ENCODE data around the gene NAB2. TPM values are rescaled to one million over a fixed set of nuclear protein-coding genes. Genes with fewer than 3 reads are reported as not detected.

The NAB2 gene
- total and polyA plus RNA-seq, 9 of the 15 experiments (the other 6 are each of a cell fraction or from before 2014, with no cell fraction given): 0.45 to 40.9 (median 20.4) TPM

DNA sequence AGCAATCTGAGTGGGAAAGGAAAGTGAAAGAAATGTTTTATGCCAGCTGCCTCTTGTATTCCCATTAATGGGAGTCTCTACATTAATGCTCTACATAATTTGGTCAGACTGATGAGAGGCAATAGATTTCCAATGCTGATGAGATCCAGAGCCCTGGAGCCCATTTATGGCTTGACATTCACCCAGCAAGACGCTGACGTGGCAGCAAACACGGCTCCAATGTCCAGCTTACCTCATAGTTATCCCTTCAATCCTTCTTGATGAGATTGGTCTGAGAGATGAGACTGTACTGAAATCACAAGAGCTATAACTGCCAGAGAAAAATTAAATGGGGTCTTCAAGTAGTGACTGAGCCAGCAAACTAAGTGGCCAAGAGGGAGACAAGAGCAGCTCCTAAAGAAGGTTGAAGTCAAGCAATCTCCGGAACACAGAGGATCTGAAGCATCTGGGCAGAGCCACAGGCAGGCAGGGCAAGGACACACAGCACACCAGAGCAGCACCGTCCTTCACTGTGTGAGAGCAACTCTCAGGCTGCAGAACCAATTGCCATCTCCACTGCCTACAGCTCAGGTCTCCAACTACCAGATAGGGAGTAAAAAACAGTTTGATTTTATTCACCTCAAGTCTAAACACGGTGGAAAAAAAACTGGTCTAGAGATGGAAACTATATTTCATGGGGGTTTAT, 31.7 kb upstream of the NAB2 start (continued):
- no peak for TF ChIP-seq PCBP2 (IDR thresholded peaks at IDR 0.05; ENCODE audit: low read depth, low read length, poor library complexity, severe bottlenecking)
- no peak for TF ChIP-seq RFX1 (IDR thresholded peaks at IDR 0.05)

DNA sequence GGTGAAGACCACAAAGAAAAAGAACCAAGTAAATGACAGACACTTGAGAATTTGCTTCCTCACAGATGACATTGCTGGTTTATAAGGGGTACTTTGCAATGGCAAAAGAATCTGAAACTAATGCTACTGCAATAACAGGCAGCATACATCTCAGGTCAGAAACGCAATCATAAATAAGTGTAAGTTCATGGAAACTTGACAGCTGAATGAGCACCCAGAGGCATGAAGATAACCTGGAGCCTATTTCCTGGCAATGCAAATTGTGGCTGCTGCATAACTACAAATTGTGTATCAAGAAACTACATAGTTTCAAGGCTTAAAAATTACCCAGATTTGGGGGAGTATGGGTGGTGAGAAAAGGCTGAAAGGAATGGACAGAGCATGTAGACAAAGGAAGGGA, 30.5 kb upstream of the NAB2 start:
- Histone ChIP-seq H3K9me1 (ENCODE audit: control insufficient read depth, insufficient read depth, low read length) (no peaks in the 10 kb centered on the region), H3K9me3 (replicated peaks; ENCODE audit: control insufficient read depth, insufficient read depth, low read depth, low read length) (no peaks in the 10 kb centered on the region), H3K79me2 (ENCODE audit: control insufficient read depth, insufficient read depth, low read length) (no peaks in the 10 kb centered on the region), H3K4me1 (replicated peaks in 1 of 2; ENCODE audit: control insufficient read depth in 2 of 2, insufficient read depth in 2 of 2, low read length in 2 of 2) (no peaks in the 10 kb centered on the region), H4K20me1 (replicated peaks; ENCODE audit: control insufficient read depth, insufficient read depth, low read length) (no peaks in the 10 kb centered on the region), H3K27me3 (ENCODE audit: control insufficient read depth in 2 of 2, insufficient read depth in 2 of 2, low read length in 2 of 2) (no peaks in the 10 kb centered on the region), H3K4me3 (no peak overlapping the region), H3K9ac (ENCODE audit: insufficient read depth in 1 of 2, low read depth in 2 of 2, low read length in 2 of 2) (no peak overlapping the region), H3K4me2 (ENCODE audit: insufficient read depth, low read length) (no peak overlapping the region), H2AFZ (ENCODE audit: low read depth, low read length) (no peak overlapping the region), H3K36me3 (ENCODE audit: control insufficient read depth, insufficient read depth, low read length) (peaks cover 73% of the 10 kb centered on the region), H3K27ac (ENCODE audit: extremely low read depth, low read depth, low read length) (no peak overlapping the region)
- BruUV-seq (replicated peaks): no TSS peak
- 94% methylated on average over 1 of the region's 1 CpG for WGBS (ENCODE audit: insufficient coverage, low coverage, missing lambda C conversion rate)
- intact Hi-C loops (cut with micrococcal nuclease): no loop called here
- no peak for FAIRE-seq
- ChIA-PET CTCF (ENCODE audit: low intra/inter-chr PET ratio) (interaction anchor here (0.6 to 1.8 kb wide), 2 partner anchors 50 to 69 kb away, joined by 3 to 4 read pairs; no protein-coding TSS in a partner anchor), POLR2A (interaction anchor here (0.7 to 1.3 kb wide), 3 partner anchors 31 to 817 kb away, joined by 3 to 5 read pairs (median 3); no protein-coding TSS in a partner anchor)
- DNase-seq (ENCODE audit: extremely low read depth in 1 of 4, low spot score in 3 of 4): no peak
- in situ Hi-C loops (cut with MboI): no loop called here
- no peak for ATAC-seq
- TF ChIP-seq ZNF584 (CRISPR knock-in tag; IDR thresholded peaks at IDR 0.05; ENCODE audit: low read depth) (no peak), ZNF165 (CRISPR knock-in tag; IDR thresholded peaks at IDR 0.05; ENCODE audit: borderline replicate concordance) (no peak), DNMT1 (IDR thresholded peaks at IDR 0.05) (no peak), SP1 (CRISPR knock-in tag; IDR thresholded peaks at IDR 0.05) (no peak), CBFB (CRISPR knock-in tag; IDR thresholded peaks at IDR 0.05) (no peak), CBX3 (IDR thresholded peaks at IDR 0.05; ENCODE audit: borderline replicate concordance in 1 of 2, low read length in 2 of 2) (no peak), BHLHE40 (IDR thresholded peaks at IDR 0.05; ENCODE audit: low read length) (no peak), HMG20A (CRISPR knock-in tag; conservative IDR thresholded peaks at IDR 0.05) (no peak)
- TF ChIP-seq, protein P1, sequence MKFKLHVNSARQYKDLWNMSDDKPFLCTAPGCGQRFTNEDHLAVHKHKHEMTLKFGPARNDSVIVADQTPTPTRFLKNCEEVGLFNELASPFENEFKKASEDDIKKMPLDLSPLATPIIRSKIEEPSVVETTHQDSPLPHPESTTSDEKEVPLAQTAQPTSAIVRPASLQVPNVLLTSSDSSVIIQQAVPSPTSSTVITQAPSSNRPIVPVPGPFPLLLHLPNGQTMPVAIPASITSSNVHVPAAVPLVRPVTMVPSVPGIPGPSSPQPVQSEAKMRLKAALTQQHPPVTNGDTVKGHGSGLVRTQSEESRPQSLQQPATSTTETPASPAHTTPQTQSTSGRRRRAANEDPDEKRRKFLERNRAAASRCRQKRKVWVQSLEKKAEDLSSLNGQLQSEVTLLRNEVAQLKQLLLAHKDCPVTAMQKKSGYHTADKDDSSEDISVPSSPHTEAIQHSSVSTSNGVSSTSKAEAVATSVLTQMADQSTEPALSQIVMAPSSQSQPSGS (CRISPR knock-in tag; IDR thresholded peaks at IDR 0.05): no peak
- TF ChIP-seq, protein P2, sequence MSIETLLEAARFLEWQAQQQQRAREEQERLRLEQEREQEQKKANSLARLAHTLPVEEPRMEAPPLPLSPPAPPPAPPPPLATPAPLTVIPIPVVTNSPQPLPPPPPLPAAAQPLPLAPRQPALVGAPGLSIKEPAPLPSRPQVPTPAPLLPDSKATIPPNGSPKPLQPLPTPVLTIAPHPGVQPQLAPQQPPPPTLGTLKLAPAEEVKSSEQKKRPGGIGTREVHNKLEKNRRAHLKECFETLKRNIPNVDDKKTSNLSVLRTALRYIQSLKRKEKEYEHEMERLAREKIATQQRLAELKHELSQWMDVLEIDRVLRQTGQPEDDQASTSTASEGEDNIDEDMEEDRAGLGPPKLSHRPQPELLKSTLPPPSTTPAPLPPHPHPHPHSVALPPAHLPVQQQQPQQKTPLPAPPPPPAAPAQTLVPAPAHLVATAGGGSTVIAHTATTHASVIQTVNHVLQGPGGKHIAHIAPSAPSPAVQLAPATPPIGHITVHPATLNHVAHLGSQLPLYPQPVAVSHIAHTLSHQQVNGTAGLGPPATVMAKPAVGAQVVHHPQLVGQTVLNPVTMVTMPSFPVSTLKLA (conservative IDR thresholded peaks at IDR 0.05): no peak
- TF ChIP-seq, protein P3, sequence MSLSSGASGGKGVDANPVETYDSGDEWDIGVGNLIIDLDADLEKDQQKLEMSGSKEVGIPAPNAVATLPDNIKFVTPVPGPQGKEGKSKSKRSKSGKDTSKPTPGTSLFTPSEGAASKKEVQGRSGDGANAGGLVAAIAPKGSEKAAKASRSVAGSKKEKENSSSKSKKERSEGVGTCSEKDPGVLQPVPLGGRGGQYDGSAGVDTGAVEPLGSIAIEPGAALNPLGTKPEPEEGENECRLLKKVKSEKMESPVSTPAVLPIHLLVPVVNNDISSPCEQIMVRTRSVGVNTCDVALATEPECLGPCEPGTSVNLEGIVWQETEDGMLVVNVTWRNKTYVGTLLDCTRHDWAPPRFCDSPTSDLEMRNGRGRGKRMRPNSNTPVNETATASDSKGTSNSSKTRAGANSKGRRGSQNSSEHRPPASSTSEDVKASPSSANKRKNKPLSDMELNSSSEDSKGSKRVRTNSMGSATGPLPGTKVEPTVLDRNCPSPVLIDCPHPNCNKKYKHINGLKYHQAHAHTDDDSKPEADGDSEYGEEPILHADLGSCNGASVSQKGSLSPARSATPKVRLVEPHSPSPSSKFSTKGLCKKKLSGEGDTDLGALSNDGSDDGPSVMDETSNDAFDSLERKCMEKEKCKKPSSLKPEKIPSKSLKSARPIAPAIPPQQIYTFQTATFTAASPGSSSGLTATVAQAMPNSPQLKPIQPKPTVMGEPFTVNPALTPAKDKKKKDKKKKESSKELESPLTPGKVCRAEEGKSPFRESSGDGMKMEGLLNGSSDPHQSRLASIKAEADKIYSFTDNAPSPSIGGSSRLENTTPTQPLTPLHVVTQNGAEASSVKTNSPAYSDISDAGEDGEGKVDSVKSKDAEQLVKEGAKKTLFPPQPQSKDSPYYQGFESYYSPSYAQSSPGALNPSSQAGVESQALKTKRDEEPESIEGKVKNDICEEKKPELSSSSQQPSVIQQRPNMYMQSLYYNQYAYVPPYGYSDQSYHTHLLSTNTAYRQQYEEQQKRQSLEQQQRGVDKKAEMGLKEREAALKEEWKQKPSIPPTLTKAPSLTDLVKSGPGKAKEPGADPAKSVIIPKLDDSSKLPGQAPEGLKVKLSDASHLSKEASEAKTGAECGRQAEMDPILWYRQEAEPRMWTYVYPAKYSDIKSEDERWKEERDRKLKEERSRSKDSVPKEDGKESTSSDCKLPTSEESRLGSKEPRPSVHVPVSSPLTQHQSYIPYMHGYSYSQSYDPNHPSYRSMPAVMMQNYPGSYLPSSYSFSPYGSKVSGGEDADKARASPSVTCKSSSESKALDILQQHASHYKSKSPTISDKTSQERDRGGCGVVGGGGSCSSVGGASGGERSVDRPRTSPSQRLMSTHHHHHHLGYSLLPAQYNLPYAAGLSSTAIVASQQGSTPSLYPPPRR (CRISPR knock-in tag; IDR thresholded peaks at IDR 0.05; ENCODE audit: borderline replicate concordance): no peak

All from K562 (cell line).